Endothelial cell (in vitro differentiated cells): Measurements from ENCODE around the gene FGF14. TPM values are rescaled to one million over a fixed set of nuclear protein-coding genes. Genes with fewer than 3 reads are reported as not detected.

Source experiments
- DNase-seq: peaks from one replicate; pipeline ENCODE4 v3.0.0; 2021; ENCODE audit warnings: low spot score
- H3K27ac Mint-ChIP-seq: one replicate; pipeline ENCODE4 v1.8.0; 2021; ENCODE audit warnings: mixed read lengths, inconsistent platforms; ENCODE audit not compliant: unreplicated experiment
- H3K27me3 Mint-ChIP-seq: one replicate; pipeline ENCODE4 v1.8.0; 2021; ENCODE audit warnings: mild to moderate bottlenecking, moderate library complexity, mixed read lengths, inconsistent platforms; ENCODE audit not compliant: unreplicated experiment
- H3K36me3 Mint-ChIP-seq: one replicate; pipeline ENCODE4 v1.8.0; 2021; ENCODE audit warnings: mild to moderate bottlenecking, low read depth, mixed read lengths, inconsistent platforms; ENCODE audit not compliant: unreplicated experiment
- H3K4me1 Mint-ChIP-seq: one replicate; pipeline ENCODE4 v1.8.0; 2021; ENCODE audit warnings: mild to moderate bottlenecking, mixed read lengths, inconsistent platforms; ENCODE audit not compliant: unreplicated experiment
- H3K4me3 Mint-ChIP-seq: one replicate; pipeline ENCODE4 v1.8.0; 2021; ENCODE audit warnings: mild to moderate bottlenecking, mixed read lengths, inconsistent platforms; ENCODE audit not compliant: unreplicated experiment
- H3K9me3 Mint-ChIP-seq: one replicate; pipeline ENCODE4 v1.8.0; 2021; ENCODE audit warnings: mixed read lengths, inconsistent platforms; ENCODE audit not compliant: unreplicated experiment
- CTCF ChIP-seq: fragments of 200-600 bp; sonication (generic); IDR thresholded peaks from one replicate; pipeline ENCODE4 v1.5.0; 2021; ENCODE audit warnings: antibody characterized with exemption; ENCODE audit not compliant: unreplicated experiment
- total RNA-seq: library from RNA; stranded (reverse); fragmentation: NEBNext Ultra II Directional; extraction: Animal tissue kit (Norgen Biotek cat#: 25700); gene quantifications from one replicate; pipeline ENCODE4 v1.2.1, GENCODE V29; 2021; ENCODE audit not compliant: unreplicated experiment

The FGF14 gene
- total RNA-seq, 1 donor from 2014 or later, result 0.13 TPM

- TF ChIP-seq CTCF, result peak; percentile 20
- Mint-ChIP-seq H3K4me1 (peaks cover 5% of the 10 kb centered on the region), H3K9me3 (no peaks in the 10 kb centered on the region), H3K4me3 (no peak overlapping the region), H3K27ac (peak overlapping the region; percentile 28), H3K36me3 (no peaks in the 10 kb centered on the region), H3K27me3 (no peaks in the 10 kb centered on the region)
- peak; percentile 10 for DNase-seq
Observed at GRCh38 chr13:102091231-102091630, 310.6 kb downstream of the FGF14 start.

GRCh38 chr13:102090532-102090931 is 311.3 kb downstream of the FGF14 start:
- Mint-ChIP-seq H3K4me3 (no peak overlapping the region), H3K36me3 (no peaks in the 10 kb centered on the region), H3K9me3 (no peaks in the 10 kb centered on the region), H3K27me3 (no peaks in the 10 kb centered on the region), H3K27ac (no peak overlapping the region), H3K4me1 (peaks cover 5% of the 10 kb centered on the region)
- TF ChIP-seq CTCF, result no peak
- DNase-seq, result no peak

GRCh38 chr13:102089722-102090121 is 312.1 kb downstream of the FGF14 start:
- Mint-ChIP-seq H3K27ac (no peak overlapping the region), H3K9me3 (no peaks in the 10 kb centered on the region), H3K4me1 (peaks cover 9% of the 10 kb centered on the region), H3K36me3 (no peaks in the 10 kb centered on the region), H3K4me3 (no peak overlapping the region), H3K27me3 (no peaks in the 10 kb centered on the region)
- TF ChIP-seq CTCF, result no peak
- DNase-seq, result no peak

- TF ChIP-seq CTCF, result no peak
- DNase-seq, result no peak
- H3K4me3 Mint-ChIP-seq, result no peak overlapping the region
- H3K27me3 Mint-ChIP-seq, result no peaks in the 10 kb centered on the region
- no peaks in the 10 kb centered on the region for H3K36me3 Mint-ChIP-seq
- no peaks in the 10 kb centered on the region for H3K9me3 Mint-ChIP-seq
- no peak overlapping the region for H3K27ac Mint-ChIP-seq
- peaks cover 9% of the 10 kb centered on the region for H3K4me1 Mint-ChIP-seq
Observed at GRCh38 chr13:102089177-102089576, 312.7 kb downstream of the FGF14 start.

- Mint-ChIP-seq H3K4me3 (no peak overlapping the region), H3K27me3 (no peaks in the 10 kb centered on the region), H3K27ac (no peak overlapping the region), H3K36me3 (no peaks in the 10 kb centered on the region), H3K4me1 (no peaks in the 10 kb centered on the region), H3K9me3 (no peaks in the 10 kb centered on the region)
- TF ChIP-seq CTCF, result no peak
- no peak for DNase-seq
Observed at GRCh38 chr13:102073251-102073650, 328.6 kb downstream of the FGF14 start.
